T-helper 1 cell (primary cell): Measurements from ENCODE around the gene SLC6A6.
"Not testable (repeated sequence)": the region's sequence is repeated elsewhere in the genome, so short reads cannot be mapped to it uniquely, and the experiment has no call there.

Experiments
- DNase-seq, 5 donors: peaks; one replicate each; pipeline ENCODE4 v3.0.0-alpha.2; 2012 to 2020

Gene SLC6A6

DNA sequence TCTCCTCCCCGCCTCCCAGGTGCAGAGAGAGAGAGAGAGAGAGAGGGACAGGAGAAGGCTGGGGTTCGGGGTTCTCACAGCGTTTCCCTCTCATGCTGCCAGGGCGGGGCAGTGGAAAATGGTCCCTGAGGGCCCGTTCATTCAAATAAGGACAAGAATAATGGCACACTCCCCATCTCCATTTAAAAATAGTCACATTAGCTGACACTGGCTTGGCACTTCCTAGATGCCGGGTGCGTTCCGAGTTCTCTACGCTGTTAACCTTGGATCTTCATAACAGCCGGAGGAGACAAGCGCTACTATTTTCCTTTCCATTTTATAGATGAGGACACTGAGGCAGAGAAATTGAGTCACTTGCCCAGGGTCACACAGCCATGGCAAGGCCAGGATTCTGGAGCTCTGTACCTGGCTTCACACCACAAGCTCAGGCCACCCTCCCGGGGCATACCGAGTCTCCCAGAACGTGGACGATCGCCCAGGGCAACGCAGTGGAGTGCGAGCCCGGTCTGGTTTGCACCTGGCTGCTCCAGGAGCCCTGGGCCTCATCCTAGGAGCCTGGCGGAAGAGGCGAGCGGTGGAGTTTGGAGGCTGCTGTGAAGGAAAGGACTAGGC is 608 bp upstream of the SLC6A6 start:
- DNase-seq = no peak

DNA sequence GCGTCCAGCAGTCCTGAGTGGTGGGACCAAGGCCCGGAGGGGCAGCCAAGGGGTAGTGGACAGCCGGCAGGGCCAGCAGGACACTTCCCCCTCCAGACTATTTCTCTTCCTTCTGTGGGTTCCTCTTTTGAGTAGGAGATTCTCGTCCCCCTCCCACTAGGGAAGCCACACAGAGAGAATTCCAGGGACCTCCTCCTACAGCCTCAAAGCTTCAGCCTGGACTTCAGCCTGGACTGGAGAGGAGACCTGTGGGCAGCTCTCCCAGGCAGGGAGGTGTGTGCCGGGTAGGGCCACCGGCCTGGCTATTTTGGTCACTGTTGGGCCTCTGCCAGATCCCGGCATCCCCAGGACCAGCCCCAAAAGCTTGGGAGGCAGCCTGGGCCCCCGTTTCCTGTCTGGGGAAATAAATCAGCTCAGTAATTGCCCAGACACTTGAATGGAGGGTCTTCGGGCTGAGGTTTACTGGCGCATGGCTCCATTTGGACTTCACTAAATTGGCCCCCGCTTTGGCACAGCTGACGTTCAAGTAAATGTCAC is 1.3 kb downstream of the SLC6A6 start:
- no peak for DNase-seq

- no peak for DNase-seq
Measured at GRCh38 chr3:14404186-14404585, 1.8 kb downstream of the SLC6A6 start.

DNA sequence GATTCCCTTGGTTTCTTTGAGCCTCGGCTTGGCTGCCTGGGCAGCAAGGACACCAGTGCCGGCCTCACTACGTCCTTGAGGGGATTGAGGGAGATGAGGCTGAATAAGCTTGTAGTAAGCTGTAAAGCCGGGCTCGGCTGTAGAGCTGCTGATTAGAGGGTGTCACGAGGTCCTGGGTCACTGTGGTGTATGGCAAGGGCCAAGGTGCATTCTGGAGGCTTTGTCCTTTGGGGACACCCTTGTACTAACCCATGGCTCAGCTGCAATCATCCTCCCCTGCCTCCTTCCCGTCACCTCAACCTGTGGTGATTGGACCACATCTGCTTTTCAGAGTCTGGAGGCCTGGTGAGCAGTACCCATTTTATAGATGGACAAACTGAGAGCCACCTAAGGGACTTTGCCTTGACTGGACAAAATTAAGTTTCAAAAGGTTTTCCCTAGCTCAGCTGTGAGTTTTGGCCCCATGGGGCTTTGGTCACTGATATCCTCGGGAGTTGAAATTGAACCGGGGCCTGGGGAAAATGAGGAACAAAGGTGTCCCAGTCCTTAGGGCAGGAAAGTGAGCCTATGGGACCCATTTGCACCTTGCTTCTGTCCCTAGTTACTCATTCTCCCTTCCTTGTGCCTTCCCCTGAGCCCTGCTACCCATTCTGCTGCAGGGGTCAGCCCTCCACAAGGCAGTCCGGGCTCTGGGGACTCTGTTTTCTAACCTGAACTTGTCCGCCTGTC is 2.4 kb downstream of the SLC6A6 start:
- DNase-seq = no peak

- DNase-seq = no peak
Measured at GRCh38 chr3:14405360-14406238, 3.2 kb downstream of the SLC6A6 start.

- DNase-seq = no peak
Measured at GRCh38 chr3:14406336-14406735, 3.9 kb downstream of the SLC6A6 start.

DNA sequence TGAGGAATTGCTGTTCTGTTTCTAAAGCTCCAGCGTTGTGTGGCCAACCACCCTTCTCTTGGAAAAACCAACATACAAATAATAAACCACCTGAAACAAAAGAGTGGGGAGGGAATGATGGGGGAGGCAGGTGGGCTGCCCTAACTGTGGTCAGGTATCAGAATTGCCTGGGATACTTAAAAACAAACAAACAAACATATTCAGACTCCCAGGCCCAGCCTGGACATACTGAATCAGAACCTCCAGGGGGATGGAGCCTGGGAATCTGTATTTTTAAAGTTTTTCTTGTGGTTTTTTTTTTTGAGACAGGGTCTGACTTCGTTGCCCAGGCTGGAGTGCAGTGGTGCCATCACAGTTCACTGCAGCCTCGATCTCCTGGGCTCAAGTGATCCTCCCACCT is 4.4 kb downstream of the SLC6A6 start:
- no peak for DNase-seq

DNA sequence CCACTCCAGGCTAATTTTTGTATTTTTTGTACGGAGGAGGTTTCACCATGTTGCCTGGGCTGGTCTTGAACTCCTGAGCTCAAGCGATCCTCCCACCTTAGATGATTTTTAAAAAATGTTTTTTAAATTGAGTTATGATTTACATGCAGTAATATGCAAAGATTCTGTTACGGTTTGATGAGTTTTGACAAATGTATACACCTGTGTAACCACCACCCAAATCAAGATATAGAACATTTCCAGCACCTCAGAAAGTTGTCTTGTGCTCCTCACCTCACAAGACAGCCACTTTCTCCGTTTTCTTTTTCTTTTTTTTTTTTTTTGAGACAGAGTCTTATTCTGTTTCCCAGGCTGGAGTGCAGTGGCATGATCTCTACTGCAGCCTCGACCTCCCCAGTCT is 4.8 kb downstream of the SLC6A6 start:
- DNase-seq = no peak

GRCh38 chr3:14409779-14410063 is 7.3 kb downstream of the SLC6A6 start:
- DNase-seq = not testable (repeated sequence)

- no peak for DNase-seq
Measured at GRCh38 chr3:14410106-14410502, 7.7 kb downstream of the SLC6A6 start.

- DNase-seq = peak in 1 of 5 donors; percentile 88
Measured at GRCh38 chr3:14410503-14411165, 8.2 kb downstream of the SLC6A6 start.

DNA sequence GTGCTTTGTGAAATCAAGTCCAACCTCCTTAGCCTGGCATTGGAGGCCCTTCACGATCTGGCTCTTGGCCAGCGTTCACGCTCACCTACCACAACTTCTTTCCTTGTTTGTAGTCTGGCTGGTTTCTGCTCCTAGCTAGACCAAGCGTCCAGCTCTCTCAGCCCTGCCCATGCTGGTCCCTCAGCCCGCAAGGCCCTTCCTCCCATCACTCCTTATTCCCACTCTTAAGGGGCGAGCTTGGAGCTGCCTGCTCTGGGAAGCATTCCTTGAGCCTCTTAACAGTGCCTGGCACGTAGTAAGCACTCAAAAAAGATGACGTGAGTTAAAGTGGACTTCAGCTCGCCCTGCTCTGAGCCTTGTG is 8.7 kb downstream of the SLC6A6 start:
- DNase-seq = no peak

- no peak for DNase-seq
Measured at GRCh38 chr3:14411988-14412387, 9.6 kb downstream of the SLC6A6 start.

DNA sequence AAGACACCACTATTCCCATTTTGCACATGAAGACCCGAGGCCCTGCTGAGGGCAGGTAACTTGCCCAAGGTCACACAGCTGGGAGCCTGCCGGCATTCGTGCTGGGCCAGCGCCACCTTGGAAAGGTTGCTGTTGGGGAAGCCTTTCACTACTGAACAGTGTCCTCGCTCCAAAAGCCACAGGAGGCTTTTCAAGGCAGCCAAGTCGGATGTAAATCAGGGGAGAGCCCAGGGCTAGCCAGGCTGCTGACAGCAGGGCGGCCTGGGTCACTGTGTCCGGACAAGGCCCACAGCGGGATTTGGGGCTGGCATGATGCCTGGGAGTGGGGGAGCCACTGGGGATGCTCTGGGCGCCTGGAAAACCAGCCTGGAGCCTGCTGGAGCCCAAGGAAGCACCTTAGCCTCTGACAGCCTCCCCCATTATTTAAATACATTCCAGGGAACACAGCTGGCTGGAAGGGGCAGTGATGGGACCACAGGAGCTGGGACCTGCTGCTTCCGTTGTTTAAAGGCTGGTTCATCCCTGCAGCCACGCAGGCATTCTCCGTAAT is 10.5 kb downstream of the SLC6A6 start:
- DNase-seq = no peak

DNA sequence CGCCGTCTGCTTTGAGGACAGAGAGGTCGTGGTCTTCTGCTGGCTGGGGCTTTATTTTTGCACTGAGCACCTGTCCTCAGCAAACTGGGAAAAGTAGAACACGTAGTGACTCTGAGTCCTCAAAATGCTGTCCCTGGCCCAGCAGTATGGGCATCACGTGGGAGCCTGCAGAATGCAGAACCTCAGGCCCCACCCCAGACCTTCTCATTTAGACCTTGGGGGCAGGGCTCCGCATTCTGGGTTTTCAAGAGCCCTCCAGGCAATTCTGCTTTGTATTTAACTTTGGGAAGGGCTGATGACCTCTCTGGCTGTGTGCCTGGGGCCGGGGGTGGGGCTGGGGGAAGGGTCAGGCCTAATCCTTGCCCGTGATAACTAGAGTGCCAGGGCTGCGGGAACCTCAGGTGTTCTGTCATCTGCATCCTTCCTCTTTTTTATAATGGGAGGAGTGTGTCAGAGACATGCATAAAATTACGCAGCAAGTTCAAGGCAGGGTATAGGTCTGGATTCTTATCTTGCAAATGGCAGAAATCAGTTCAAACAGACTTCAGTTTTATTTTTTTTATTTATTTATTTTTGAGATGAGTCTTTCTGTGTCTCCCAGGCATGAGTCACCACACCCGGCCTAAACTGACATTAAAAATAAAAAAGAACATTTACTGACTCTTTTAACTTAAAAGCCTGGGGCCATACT is 11.1 kb downstream of the SLC6A6 start:
- DNase-seq = no peak

- DNase-seq = no peak
Measured at GRCh38 chr3:14414846-14415464, 12.5 kb downstream of the SLC6A6 start.

DNA sequence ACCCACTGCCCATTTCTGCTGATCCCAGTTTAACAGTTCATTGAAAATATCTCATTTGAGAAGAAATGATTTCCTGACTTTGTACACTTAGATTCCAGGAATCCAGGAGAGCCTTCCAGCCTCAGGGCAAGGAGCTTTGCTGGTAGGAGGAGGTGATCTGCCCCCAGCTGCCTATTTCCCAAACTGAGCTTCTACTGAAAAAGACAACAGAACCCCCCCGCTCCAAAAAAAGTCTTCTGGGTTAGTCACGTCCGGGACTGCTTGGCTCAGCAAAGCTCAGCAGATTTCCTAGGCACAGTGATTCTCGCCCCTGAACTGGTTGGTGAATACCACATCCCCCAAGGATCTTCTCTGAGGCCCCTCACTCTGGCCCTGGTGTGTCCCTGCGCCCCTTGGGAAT is 13.1 kb downstream of the SLC6A6 start:
- no peak for DNase-seq

- DNase-seq = no peak
Measured at GRCh38 chr3:14416453-14416852, 14.0 kb downstream of the SLC6A6 start.

DNA sequence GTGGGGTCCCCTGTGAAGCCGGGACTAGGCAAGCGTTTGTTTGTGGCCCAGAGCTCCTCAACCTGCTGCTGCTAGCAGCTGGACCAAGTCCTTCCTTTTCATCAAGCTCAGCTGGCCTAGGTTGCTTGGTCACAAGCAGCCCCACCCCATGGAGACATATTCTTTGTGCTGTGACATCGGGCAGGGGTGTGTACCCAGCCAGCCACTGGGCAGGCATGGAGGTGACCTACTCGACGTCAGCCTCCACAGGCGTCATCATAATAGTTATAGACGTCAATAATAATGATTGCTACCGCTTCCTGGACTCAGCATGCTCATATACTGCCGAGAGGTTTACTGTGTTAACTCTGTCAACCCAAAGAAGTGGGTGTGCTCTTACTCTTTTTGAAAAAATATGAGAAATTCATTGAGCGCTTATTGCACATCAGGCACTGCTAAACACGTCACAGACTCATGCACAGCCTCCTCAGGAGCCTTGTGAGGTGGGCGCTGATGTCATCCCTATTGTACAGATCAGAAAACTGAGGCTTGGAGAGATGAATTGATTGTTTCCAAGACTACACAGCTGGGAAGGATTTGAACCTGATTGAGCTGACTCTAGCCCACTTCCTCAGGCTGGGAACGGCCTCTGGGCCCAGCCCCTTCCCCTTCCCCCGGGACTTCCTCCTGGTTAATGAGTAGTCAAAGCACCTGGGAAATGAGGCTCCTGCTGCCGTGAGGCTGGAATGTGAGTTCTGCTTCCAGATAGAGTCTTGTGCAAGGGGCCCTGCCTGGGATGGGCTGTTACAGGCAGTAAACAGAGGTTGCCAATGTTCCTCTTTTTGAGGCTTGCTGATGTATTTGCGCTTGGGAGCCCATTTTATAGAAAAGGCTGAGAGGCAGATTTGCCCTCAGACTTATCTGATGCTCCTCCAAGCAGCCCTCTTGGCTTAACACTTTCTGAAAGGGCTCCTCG is 16.2 kb downstream of the SLC6A6 start:
- DNase-seq = no peak
